Measurements from ENCODE around the gene ALDH1B1.
"Not testable (repeated sequence)": the region's sequence is repeated elsewhere in the genome, so short reads cannot be mapped to it uniquely, and the experiment has no call there.

The ALDH1B1 gene

GRCh38 chr9:38390851-38391250, 1.7 kb upstream of the ALDH1B1 start:
- Mint-ChIP-seq H3K27ac (no peak overlapping the region), H3K4me1 (peaks cover 16% of the 10 kb centered on the region), H3K27me3 (no peaks in the 10 kb centered on the region), H3K4me3 (peak overlapping the region; percentile 15), H3K36me3 (peaks cover 1% of the 10 kb centered on the region), H3K9me3 (no peaks in the 10 kb centered on the region)

GRCh38 chr9:38391278-38392118, 1.0 kb upstream of the ALDH1B1 start:
- Mint-ChIP-seq H3K4me3 (peak overlapping the region; percentile 89), H3K9me3 (no peaks in the 10 kb centered on the region), H3K4me1 (peaks cover 16% of the 10 kb centered on the region), H3K27me3 (no peaks in the 10 kb centered on the region), H3K36me3 (peaks cover 3% of the 10 kb centered on the region), H3K27ac (no peak overlapping the region)

- H3K36me3 Mint-ChIP-seq, result peaks cover 13% of the 10 kb centered on the region
- peaks cover 16% of the 10 kb centered on the region for H3K4me1 Mint-ChIP-seq
- peak overlapping the region; percentile 89 for H3K4me3 Mint-ChIP-seq
- H3K27me3 Mint-ChIP-seq, result no peaks in the 10 kb centered on the region
- H3K9me3 Mint-ChIP-seq, result no peaks in the 10 kb centered on the region
- H3K27ac Mint-ChIP-seq, result peak overlapping the region; percentile 55
Observed at GRCh38 chr9:38393128-38393796, 760 bp downstream of the ALDH1B1 start.

- H3K9me3 Mint-ChIP-seq, result no peaks in the 10 kb centered on the region
- no peaks in the 10 kb centered on the region for H3K27me3 Mint-ChIP-seq
- peak overlapping the region; percentile 89 for H3K4me3 Mint-ChIP-seq
- H3K36me3 Mint-ChIP-seq, result peaks cover 13% of the 10 kb centered on the region
- no peak overlapping the region for H3K27ac Mint-ChIP-seq
- peaks cover 16% of the 10 kb centered on the region for H3K4me1 Mint-ChIP-seq
Observed at GRCh38 chr9:38394416-38394815, 1.9 kb downstream of the ALDH1B1 start.

- no peak overlapping the region for H3K4me3 Mint-ChIP-seq
- peaks cover 13% of the 10 kb centered on the region for H3K36me3 Mint-ChIP-seq
- H3K9me3 Mint-ChIP-seq, result no peaks in the 10 kb centered on the region
- no peak overlapping the region for H3K27ac Mint-ChIP-seq
- H3K27me3 Mint-ChIP-seq, result no peaks in the 10 kb centered on the region
- H3K4me1 Mint-ChIP-seq, result peaks cover 16% of the 10 kb centered on the region
Observed at GRCh38 chr9:38395653-38396370, 3.3 kb downstream of the ALDH1B1 start.

- H3K27ac Mint-ChIP-seq, result no peak overlapping the region
- no peaks in the 10 kb centered on the region for H3K27me3 Mint-ChIP-seq
- H3K36me3 Mint-ChIP-seq, result peaks cover 13% of the 10 kb centered on the region
- peaks cover 16% of the 10 kb centered on the region for H3K4me1 Mint-ChIP-seq
- H3K9me3 Mint-ChIP-seq, result no peaks in the 10 kb centered on the region
- H3K4me3 Mint-ChIP-seq, result no peak overlapping the region
Observed at GRCh38 chr9:38396371-38396671, 3.8 kb downstream of the ALDH1B1 start.

- not testable (repeated sequence) for H3K4me3 Mint-ChIP-seq
Observed at GRCh38 chr9:38399191-38399590, 6.7 kb downstream of the ALDH1B1 start.

GRCh38 chr9:38401994-38402393, 9.5 kb downstream of the ALDH1B1 start:
- Mint-ChIP-seq H3K27ac (no peak overlapping the region), H3K27me3 (no peaks in the 10 kb centered on the region), H3K9me3 (no peaks in the 10 kb centered on the region), H3K36me3 (peaks cover 7% of the 10 kb centered on the region), H3K4me1 (no peaks in the 10 kb centered on the region), H3K4me3 (no peak overlapping the region)

More at GRCh38 chr9:38399191-38399590, 6.7 kb downstream of the ALDH1B1 start:
- not testable (repeated sequence) for H3K27me3 Mint-ChIP-seq, H3K4me1 Mint-ChIP-seq, H3K9me3 Mint-ChIP-seq, H3K27ac Mint-ChIP-seq
- peaks cover 13% of the 10 kb centered on the region for H3K36me3 Mint-ChIP-seq

GRCh38 chr9:38404314-38404713, 11.8 kb downstream of the ALDH1B1 start:
- Mint-ChIP-seq H3K4me1 (no peaks in the 10 kb centered on the region), H3K9me3 (no peaks in the 10 kb centered on the region), H3K27me3 (no peaks in the 10 kb centered on the region), H3K27ac (no peak overlapping the region), H3K36me3 (no peaks in the 10 kb centered on the region), H3K4me3 (no peak overlapping the region)

- H3K9me3 Mint-ChIP-seq, result no peaks in the 10 kb centered on the region
- no peaks in the 10 kb centered on the region for H3K36me3 Mint-ChIP-seq
- H3K27ac Mint-ChIP-seq, result no peak overlapping the region
- no peaks in the 10 kb centered on the region for H3K27me3 Mint-ChIP-seq
- no peak overlapping the region for H3K4me3 Mint-ChIP-seq
- H3K4me1 Mint-ChIP-seq, result no peaks in the 10 kb centered on the region
Observed at GRCh38 chr9:38405785-38406184, 13.3 kb downstream of the ALDH1B1 start.

GRCh38 chr9:38406476-38407186, 14.1 kb downstream of the ALDH1B1 start:
- H3K4me1 Mint-ChIP-seq, result no peaks in the 10 kb centered on the region
- peaks cover 1% of the 10 kb centered on the region for H3K27me3 Mint-ChIP-seq
- H3K9me3 Mint-ChIP-seq, result no peaks in the 10 kb centered on the region
- no peaks in the 10 kb centered on the region for H3K36me3 Mint-ChIP-seq
- H3K4me3 Mint-ChIP-seq, result no peak overlapping the region
- H3K27ac Mint-ChIP-seq, result no peak overlapping the region

- Mint-ChIP-seq H3K4me3 (no peak overlapping the region), H3K36me3 (no peaks in the 10 kb centered on the region), H3K4me1 (no peaks in the 10 kb centered on the region), H3K27ac (no peak overlapping the region), H3K9me3 (no peaks in the 10 kb centered on the region), H3K27me3 (peaks cover 2% of the 10 kb centered on the region)
Observed at GRCh38 chr9:38408719-38409118, 16.2 kb downstream of the ALDH1B1 start.

GRCh38 chr9:38412751-38413150, 20.2 kb downstream of the ALDH1B1 start:
- Mint-ChIP-seq H3K27me3 (peaks cover 2% of the 10 kb centered on the region), H3K27ac (no peak overlapping the region), H3K4me1 (peaks cover 3% of the 10 kb centered on the region), H3K36me3 (no peaks in the 10 kb centered on the region), H3K9me3 (no peaks in the 10 kb centered on the region), H3K4me3 (no peak overlapping the region)

GRCh38 chr9:38413283-38413682, 20.8 kb downstream of the ALDH1B1 start:
- Mint-ChIP-seq H3K27me3 (peaks cover 2% of the 10 kb centered on the region), H3K9me3 (no peaks in the 10 kb centered on the region), H3K4me3 (no peak overlapping the region), H3K27ac (no peak overlapping the region), H3K36me3 (no peaks in the 10 kb centered on the region), H3K4me1 (peaks cover 3% of the 10 kb centered on the region)

- Mint-ChIP-seq H3K4me1 (peaks cover 3% of the 10 kb centered on the region), H3K27ac (no peak overlapping the region), H3K9me3 (no peaks in the 10 kb centered on the region), H3K27me3 (peaks cover 2% of the 10 kb centered on the region), H3K36me3 (no peaks in the 10 kb centered on the region), H3K4me3 (no peak overlapping the region)
Observed at GRCh38 chr9:38414040-38414723, 21.7 kb downstream of the ALDH1B1 start.
